ENCODE measurements around the gene FOXO3.

Gene FOXO3

GRCh38 chr6:108665495-108666196 is 104.9 kb downstream of the FOXO3 start:
- no peak overlapping the region for H3K27ac ChIP-seq
- no peak for DNase-seq (ENCODE audit: low read depth, low spot score)
- TF ChIP-seq POLR2AphosphoS5 (IDR thresholded peaks at IDR 0.05; ENCODE audit: borderline replicate concordance, low read depth, low read length) = no peak
- no peak for TF ChIP-seq FOXP2 (optimal IDR thresholded peaks at IDR 0.05; ENCODE audit: control extremely low read depth, extremely low read length, insufficient read depth)
- TF ChIP-seq EZH2 (IDR thresholded peaks at IDR 0.05) = no peak
- H3K36me3 ChIP-seq (ENCODE audit: insufficient read depth, low read length) = peaks cover 17% of the 10 kb centered on the region
- H3K9me3 ChIP-seq (ENCODE audit: low read depth, low read length) = no peaks in the 10 kb centered on the region
- no peak overlapping the region for H3K9ac ChIP-seq (ENCODE audit: insufficient read length)
- H3K4me3 ChIP-seq = no peak overlapping the region

GRCh38 chr6:108666656-108667260 is 106.0 kb downstream of the FOXO3 start:
- Histone ChIP-seq H3K36me3 (ENCODE audit: insufficient read depth, low read length) (peaks cover 17% of the 10 kb centered on the region), H3K27ac (no peak overlapping the region), H3K9me3 (ENCODE audit: low read depth, low read length) (no peaks in the 10 kb centered on the region), H3K9ac (ENCODE audit: insufficient read length) (no peak overlapping the region), H3K4me3 (no peak overlapping the region)
- no peak for DNase-seq (ENCODE audit: low read depth, low spot score)
- TF ChIP-seq POLR2AphosphoS5 (IDR thresholded peaks at IDR 0.05; ENCODE audit: borderline replicate concordance, low read depth, low read length) (no peak), EZH2 (IDR thresholded peaks at IDR 0.05) (no peak), FOXP2 (optimal IDR thresholded peaks at IDR 0.05; ENCODE audit: control extremely low read depth, extremely low read length, insufficient read depth) (no peak)

DNA sequence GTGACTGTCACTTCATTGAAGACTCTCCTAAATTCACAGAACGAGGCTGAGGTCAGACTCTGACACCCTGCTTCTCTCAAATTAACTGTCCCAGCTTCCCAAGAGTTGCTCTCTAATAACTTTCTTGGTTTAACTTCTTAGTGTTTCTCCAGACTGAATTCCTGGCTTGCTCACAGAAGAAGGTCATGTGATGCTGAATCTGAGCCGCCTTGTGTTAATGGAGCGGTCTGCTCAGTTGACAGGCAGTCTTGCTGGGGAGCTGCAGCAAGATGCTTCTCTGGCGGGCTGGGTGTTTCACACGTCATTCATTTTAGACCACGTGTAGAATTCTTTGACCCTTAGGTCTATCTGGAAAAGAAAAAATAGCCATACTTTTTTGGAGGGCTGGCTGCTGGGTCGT is 107.3 kb downstream of the FOXO3 start:
- H3K9ac ChIP-seq (ENCODE audit: insufficient read length) = no peak overlapping the region
- no peaks in the 10 kb centered on the region for H3K9me3 ChIP-seq (ENCODE audit: low read depth, low read length)
- TF ChIP-seq FOXP2 (optimal IDR thresholded peaks at IDR 0.05; ENCODE audit: control extremely low read depth, extremely low read length, insufficient read depth) (no peak), EZH2 (IDR thresholded peaks at IDR 0.05) (no peak), POLR2AphosphoS5 (IDR thresholded peaks at IDR 0.05; ENCODE audit: borderline replicate concordance, low read depth, low read length) (no peak)
- H3K4me3 ChIP-seq = no peak overlapping the region
- H3K36me3 ChIP-seq (ENCODE audit: insufficient read depth, low read length) = peaks cover 17% of the 10 kb centered on the region
- no peak overlapping the region for H3K27ac ChIP-seq
- DNase-seq (ENCODE audit: low read depth, low spot score) = no peak

GRCh38 chr6:108669673-108670072 is 109.0 kb downstream of the FOXO3 start:
- H3K9me3 ChIP-seq (ENCODE audit: low read depth, low read length) = no peaks in the 10 kb centered on the region
- DNase-seq (ENCODE audit: low read depth, low spot score) = no peak
- no peak for TF ChIP-seq FOXP2 (optimal IDR thresholded peaks at IDR 0.05; ENCODE audit: control extremely low read depth, extremely low read length, insufficient read depth)
- no peak for TF ChIP-seq POLR2AphosphoS5 (IDR thresholded peaks at IDR 0.05; ENCODE audit: borderline replicate concordance, low read depth, low read length)
- TF ChIP-seq EZH2 (IDR thresholded peaks at IDR 0.05) = no peak

DNA sequence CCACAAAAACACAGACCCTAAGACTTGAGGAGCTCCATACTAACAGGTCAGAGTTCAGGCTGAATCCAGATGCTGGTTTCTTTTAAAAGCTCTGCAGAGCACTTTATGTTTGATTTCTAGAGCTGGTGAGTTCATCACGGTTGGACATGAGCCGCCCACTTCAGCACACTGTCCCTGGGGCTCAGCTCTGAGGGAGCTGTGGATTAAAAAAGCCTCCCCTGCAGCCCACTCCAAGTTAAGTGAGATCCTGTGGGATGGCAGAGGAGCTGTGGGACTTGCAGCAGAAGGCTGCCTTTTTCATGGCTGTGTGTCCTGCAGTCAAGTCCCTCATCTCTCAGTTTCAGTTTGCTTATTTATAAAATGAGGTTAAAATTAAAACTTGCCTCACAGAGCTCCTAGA is 110.5 kb downstream of the FOXO3 start:
- DNase-seq (ENCODE audit: low read depth, low spot score) = no peak
- H3K36me3 ChIP-seq (ENCODE audit: insufficient read depth, low read length) = peaks cover 4% of the 10 kb centered on the region; the same call in 1 of the 2 replicates
- H3K4me3 ChIP-seq = no peak overlapping the region
- H3K27ac ChIP-seq = no peak overlapping the region
- no peaks in the 10 kb centered on the region for H3K9me3 ChIP-seq (ENCODE audit: low read depth, low read length)
- TF ChIP-seq FOXP2 (optimal IDR thresholded peaks at IDR 0.05; ENCODE audit: control extremely low read depth, extremely low read length, insufficient read depth) = no peak
- TF ChIP-seq POLR2AphosphoS5 (IDR thresholded peaks at IDR 0.05; ENCODE audit: borderline replicate concordance, low read depth, low read length) = no peak
- TF ChIP-seq EZH2 (IDR thresholded peaks at IDR 0.05) = no peak
- H3K9ac ChIP-seq (ENCODE audit: insufficient read length) = no peak overlapping the region

More at GRCh38 chr6:108669673-108670072, 109.0 kb downstream of the FOXO3 start:
- peaks cover 12% of the 10 kb centered on the region for H3K36me3 ChIP-seq (ENCODE audit: insufficient read depth, low read length)
- H3K27ac ChIP-seq = no peak overlapping the region
- H3K4me3 ChIP-seq = no peak overlapping the region
- H3K9ac ChIP-seq (ENCODE audit: insufficient read length) = no peak overlapping the region

DNA sequence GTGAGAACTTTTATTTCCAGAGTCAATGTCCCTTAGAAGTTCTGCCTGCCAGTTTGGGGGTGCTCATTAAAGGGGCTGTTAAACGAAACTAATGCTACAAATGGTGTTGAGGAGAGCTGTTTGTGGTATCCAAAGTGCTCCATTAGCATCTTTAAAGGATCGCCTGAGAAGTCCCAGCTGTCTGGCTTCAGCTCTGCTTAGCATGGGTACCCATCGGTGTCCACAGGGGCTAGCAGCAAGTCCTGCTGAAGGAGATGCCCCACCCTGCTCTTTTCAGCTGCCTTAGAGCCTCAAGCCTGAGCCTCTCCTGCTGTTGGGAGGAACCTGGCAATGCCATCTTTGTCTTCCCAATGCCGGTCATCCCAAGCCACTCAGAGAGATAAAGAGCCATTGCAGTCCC is 111.1 kb downstream of the FOXO3 start:
- TF ChIP-seq POLR2AphosphoS5 (IDR thresholded peaks at IDR 0.05; ENCODE audit: borderline replicate concordance, low read depth, low read length) (no peak), EZH2 (IDR thresholded peaks at IDR 0.05) (no peak), FOXP2 (optimal IDR thresholded peaks at IDR 0.05; ENCODE audit: control extremely low read depth, extremely low read length, insufficient read depth) (no peak)
- DNase-seq (ENCODE audit: low read depth, low spot score) = no peak
- Histone ChIP-seq H3K9me3 (ENCODE audit: low read depth, low read length) (no peaks in the 10 kb centered on the region), H3K27ac (no peak overlapping the region), H3K36me3 (ENCODE audit: insufficient read depth, low read length) (peaks cover 4% of the 10 kb centered on the region; the same call in 1 of the 2 replicates), H3K4me3 (no peak overlapping the region), H3K9ac (ENCODE audit: insufficient read length) (no peak overlapping the region)

GRCh38 chr6:108672641-108673040 is 111.9 kb downstream of the FOXO3 start:
- TF ChIP-seq EZH2 (IDR thresholded peaks at IDR 0.05) = no peak
- no peak for TF ChIP-seq POLR2AphosphoS5 (IDR thresholded peaks at IDR 0.05; ENCODE audit: borderline replicate concordance, low read depth, low read length)
- no peak for TF ChIP-seq FOXP2 (optimal IDR thresholded peaks at IDR 0.05; ENCODE audit: control extremely low read depth, extremely low read length, insufficient read depth)
- Histone ChIP-seq H3K27ac (no peak overlapping the region), H3K9ac (ENCODE audit: insufficient read length) (no peak overlapping the region), H3K9me3 (ENCODE audit: low read depth, low read length) (no peaks in the 10 kb centered on the region), H3K36me3 (ENCODE audit: insufficient read depth, low read length) (peaks cover 4% of the 10 kb centered on the region; the same call in 1 of the 2 replicates), H3K4me3 (no peak overlapping the region)
- DNase-seq (ENCODE audit: low read depth, low spot score) = no peak

DNA sequence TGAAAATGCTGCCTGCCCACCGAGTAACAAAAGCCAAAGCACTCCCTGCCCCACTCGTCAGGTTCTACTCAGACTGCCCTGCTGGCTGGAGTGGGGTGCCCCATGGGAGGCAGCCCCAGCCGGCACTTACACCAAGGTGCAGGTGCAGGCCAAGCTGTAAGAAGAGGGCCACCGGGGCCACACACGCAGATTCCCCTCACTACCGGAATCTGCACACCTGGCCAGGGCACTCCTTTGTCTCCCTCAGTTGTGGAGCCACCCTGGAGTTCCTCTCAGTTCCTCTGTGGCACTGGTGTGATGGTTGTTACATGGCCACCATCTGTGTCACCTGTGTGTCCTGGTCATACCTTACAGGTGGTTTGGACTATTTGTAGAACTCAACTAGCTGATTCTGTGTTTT is 112.4 kb downstream of the FOXO3 start:
- Histone ChIP-seq H3K9me3 (ENCODE audit: low read depth, low read length) (no peaks in the 10 kb centered on the region), H3K4me3 (no peak overlapping the region), H3K9ac (ENCODE audit: insufficient read length) (no peak overlapping the region), H3K36me3 (ENCODE audit: insufficient read depth, low read length) (peaks cover 3% of the 10 kb centered on the region; the same call in 1 of the 2 replicates), H3K27ac (no peak overlapping the region)
- TF ChIP-seq EZH2 (IDR thresholded peaks at IDR 0.05) = no peak
- TF ChIP-seq FOXP2 (optimal IDR thresholded peaks at IDR 0.05; ENCODE audit: control extremely low read depth, extremely low read length, insufficient read depth) = no peak
- TF ChIP-seq POLR2AphosphoS5 (IDR thresholded peaks at IDR 0.05; ENCODE audit: borderline replicate concordance, low read depth, low read length) = no peak
- DNase-seq (ENCODE audit: low read depth, low spot score) = no peak
